ENCODE measurements around the gene USH2A.

- no peak for TF ChIP-seq CTCF (IDR thresholded peaks at IDR 0.05; ENCODE audit: low read length)
- TF ChIP-seq EZH2 (optimal IDR thresholded peaks at IDR 0.05; ENCODE audit: low read depth, low read length) = no peak
Measured at GRCh38 chr1:215717677-215718426, 705.4 kb downstream of the USH2A start.
